ENCODE measurements around the gene ARAP2. TPM values are rescaled to one million over a fixed set of nuclear protein-coding genes. Genes with fewer than 3 reads are reported as not detected.
A peak's percentile ranks its signal among the peaks of the same experiment; 100 is the strongest.

The ARAP2 gene
- total RNA-seq, 1 experiment from 2014 or later: 13.6 TPM

DNA sequence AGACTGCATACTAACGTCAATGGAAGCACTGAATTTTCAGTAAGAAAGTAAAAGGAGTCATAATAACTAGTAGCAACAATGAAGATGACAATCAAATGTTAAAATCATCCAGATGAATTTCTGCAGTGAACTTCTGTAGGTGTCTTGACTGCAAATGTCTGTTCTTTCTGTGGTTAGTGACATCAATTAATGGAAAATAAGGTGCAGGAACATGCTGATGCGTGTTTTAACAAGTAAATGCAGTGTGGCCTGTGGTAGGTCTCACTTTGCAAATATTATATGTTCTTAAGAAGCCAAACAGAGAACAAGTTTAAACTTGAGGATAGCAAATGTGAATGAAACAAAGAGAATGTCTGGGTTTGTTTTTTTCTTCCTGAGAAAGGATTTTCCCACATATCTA, 34.5 kb upstream of the ARAP2 start:
- no peaks in the 10 kb centered on the region for H4K20me1 ChIP-seq (ENCODE audit: insufficient read depth)
- CTCF ChIA-PET: no interaction called here
- POLR2A ChIA-PET: no interaction called here
- TF ChIP-seq TCF7L2 (IDR thresholded peaks at IDR 0.05; ENCODE audit: borderline replicate concordance, extremely low read depth, insufficient read depth, insufficient read length): no peak
- DNase-seq (ENCODE audit: low read depth, low spot score) (no peak), ATAC-seq (no peak)
- H3K9me2 ChIP-seq (ENCODE audit: insufficient read depth): no peaks in the 10 kb centered on the region
- H3K4me3 ChIP-seq (replicated peaks in 1 of 2; ENCODE audit: low read depth in 1 of 2, low read length in 2 of 2): no peak overlapping the region
- no peak overlapping the region for H3K4me2 ChIP-seq (ENCODE audit: low read length)
- no TSS peak for BruUV-seq (replicated peaks)
- RAD21 ChIA-PET (ENCODE audit: low non-redundant PET in 1 of 2, low total read pairs in 2 of 2, uncharacterized antibody in 2 of 2, unreplicated experiment in 2 of 2): no interaction called here
- no peaks in the 10 kb centered on the region for H3K27me3 ChIP-seq (ENCODE audit: insufficient read depth, low read length)
- H2AFZ ChIP-seq (ENCODE audit: low read depth, low read length, poor library complexity, severe bottlenecking): no peak overlapping the region
- no peaks in the 10 kb centered on the region for H3K4me1 ChIP-seq (ENCODE audit: control insufficient read depth in 1 of 2, insufficient read depth in 2 of 2, low read length in 2 of 2)
- no peaks in the 10 kb centered on the region for H3K79me2 ChIP-seq (ENCODE audit: insufficient read depth, low read length)
- intact Hi-C loops (cut with micrococcal nuclease): no loop called here
- no peak overlapping the region for H3K9ac ChIP-seq (ENCODE audit: low read length)
- no peaks in the 10 kb centered on the region for H3K36me3 ChIP-seq (ENCODE audit: control insufficient read depth in 1 of 2, insufficient read depth in 2 of 2, low read length in 2 of 2)
- no peak overlapping the region for H3K27ac ChIP-seq (ENCODE audit: low read depth, low read length)
- H3K9me3 ChIP-seq (ENCODE audit: control insufficient read depth in 1 of 2, insufficient read depth in 1 of 2, low read depth in 1 of 2, low read length in 2 of 2): no peaks in the 10 kb centered on the region

DNA sequence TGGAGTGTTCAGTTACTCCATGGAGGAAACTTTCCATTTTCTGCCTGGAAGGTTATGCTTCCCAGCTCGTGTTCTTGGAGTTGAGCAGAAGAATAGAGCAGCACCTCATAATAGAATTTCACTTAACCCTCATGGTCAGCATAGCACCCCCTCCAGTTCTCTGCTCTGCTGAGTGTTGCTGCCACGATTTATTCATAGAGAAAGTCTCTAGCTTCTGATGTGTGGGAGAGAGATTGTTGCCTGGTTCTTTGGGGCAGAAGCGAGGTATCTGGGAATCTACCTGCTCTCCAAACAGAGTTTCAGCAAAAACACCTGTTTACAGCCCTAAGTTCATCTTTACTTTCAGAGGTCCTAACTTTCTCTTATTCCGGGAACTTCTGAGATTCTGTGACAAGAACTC, 33.2 kb upstream of the ARAP2 start:
- CTCF ChIA-PET: no interaction called here
- Histone ChIP-seq H3K9ac (ENCODE audit: low read length) (no peak overlapping the region), H3K4me2 (ENCODE audit: low read length) (no peak overlapping the region), H3K4me1 (ENCODE audit: control insufficient read depth in 1 of 2, insufficient read depth in 2 of 2, low read length in 2 of 2) (no peaks in the 10 kb centered on the region), H2AFZ (ENCODE audit: low read depth, low read length, poor library complexity, severe bottlenecking) (peak overlapping the region; percentile 56), H3K9me3 (ENCODE audit: control insufficient read depth in 1 of 2, insufficient read depth in 1 of 2, low read depth in 1 of 2, low read length in 2 of 2) (no peaks in the 10 kb centered on the region), H3K27ac (ENCODE audit: low read depth, low read length) (no peak overlapping the region), H3K9me2 (ENCODE audit: insufficient read depth) (no peaks in the 10 kb centered on the region), H3K27me3 (ENCODE audit: insufficient read depth, low read length) (no peaks in the 10 kb centered on the region), H4K20me1 (ENCODE audit: insufficient read depth) (no peaks in the 10 kb centered on the region), H3K4me3 (replicated peaks in 1 of 2; ENCODE audit: low read depth in 1 of 2, low read length in 2 of 2) (no peak overlapping the region), H3K36me3 (ENCODE audit: control insufficient read depth in 1 of 2, insufficient read depth in 2 of 2, low read length in 2 of 2) (no peaks in the 10 kb centered on the region), H3K79me2 (ENCODE audit: insufficient read depth, low read length) (no peaks in the 10 kb centered on the region)
- intact Hi-C loops (cut with micrococcal nuclease): no loop called here
- RAD21 ChIA-PET (ENCODE audit: low non-redundant PET in 1 of 2, low total read pairs in 2 of 2, uncharacterized antibody in 2 of 2, unreplicated experiment in 2 of 2): no interaction called here
- DNase-seq (ENCODE audit: low read depth, low spot score) (no peak), ATAC-seq (no peak)
- POLR2A ChIA-PET: no interaction called here
- no peak for TF ChIP-seq JUND (IDR thresholded peaks at IDR 0.05)
- TF ChIP-seq, protein P1, sequence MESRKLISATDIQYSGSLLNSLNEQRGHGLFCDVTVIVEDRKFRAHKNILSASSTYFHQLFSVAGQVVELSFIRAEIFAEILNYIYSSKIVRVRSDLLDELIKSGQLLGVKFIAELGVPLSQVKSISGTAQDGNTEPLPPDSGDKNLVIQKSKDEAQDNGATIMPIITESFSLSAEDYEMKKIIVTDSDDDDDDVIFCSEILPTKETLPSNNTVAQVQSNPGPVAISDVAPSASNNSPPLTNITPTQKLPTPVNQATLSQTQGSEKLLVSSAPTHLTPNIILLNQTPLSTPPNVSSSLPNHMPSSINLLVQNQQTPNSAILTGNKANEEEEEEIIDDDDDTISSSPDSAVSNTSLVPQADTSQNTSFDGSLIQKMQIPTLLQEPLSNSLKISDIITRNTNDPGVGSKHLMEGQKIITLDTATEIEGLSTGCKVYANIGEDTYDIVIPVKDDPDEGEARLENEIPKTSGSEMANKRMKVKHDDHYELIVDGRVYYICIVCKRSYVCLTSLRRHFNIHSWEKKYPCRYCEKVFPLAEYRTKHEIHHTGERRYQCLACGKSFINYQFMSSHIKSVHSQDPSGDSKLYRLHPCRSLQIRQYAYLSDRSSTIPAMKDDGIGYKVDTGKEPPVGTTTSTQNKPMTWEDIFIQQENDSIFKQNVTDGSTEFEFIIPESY (IDR thresholded peaks at IDR 0.05; ENCODE audit: extremely low read depth, insufficient replicate concordance, low read length): no peak
- no peak for TF ChIP-seq SRF (IDR thresholded peaks at IDR 0.05; ENCODE audit: low read depth)
- no peak for TF ChIP-seq FOSL1 (IDR thresholded peaks at IDR 0.05; ENCODE audit: low read depth)
- no peak for TF ChIP-seq EGR1 (IDR thresholded peaks at IDR 0.05; ENCODE audit: low read depth)
- TF ChIP-seq EZH2 (IDR thresholded peaks at IDR 0.05): no peak
- no peak for TF ChIP-seq EZH2phosphoT487 (IDR thresholded peaks at IDR 0.05; ENCODE audit: borderline replicate concordance)
- no peak for TF ChIP-seq ZNF274 (IDR thresholded peaks at IDR 0.05; ENCODE audit: low read depth, low read length)
- no peak for TF ChIP-seq SIN3A (IDR thresholded peaks at IDR 0.05; ENCODE audit: low read depth)
- TF ChIP-seq YY1 (IDR thresholded peaks at IDR 0.05; ENCODE audit: extremely low read depth, insufficient replicate concordance, low read depth, low read length): no peak
- no peak for TF ChIP-seq RAD21 (IDR thresholded peaks at IDR 0.05; ENCODE audit: low read depth)
- TF ChIP-seq POLR2AphosphoS5 (IDR thresholded peaks at IDR 0.05; ENCODE audit: low read depth, low read length): no peak
- TF ChIP-seq, protein P2, sequence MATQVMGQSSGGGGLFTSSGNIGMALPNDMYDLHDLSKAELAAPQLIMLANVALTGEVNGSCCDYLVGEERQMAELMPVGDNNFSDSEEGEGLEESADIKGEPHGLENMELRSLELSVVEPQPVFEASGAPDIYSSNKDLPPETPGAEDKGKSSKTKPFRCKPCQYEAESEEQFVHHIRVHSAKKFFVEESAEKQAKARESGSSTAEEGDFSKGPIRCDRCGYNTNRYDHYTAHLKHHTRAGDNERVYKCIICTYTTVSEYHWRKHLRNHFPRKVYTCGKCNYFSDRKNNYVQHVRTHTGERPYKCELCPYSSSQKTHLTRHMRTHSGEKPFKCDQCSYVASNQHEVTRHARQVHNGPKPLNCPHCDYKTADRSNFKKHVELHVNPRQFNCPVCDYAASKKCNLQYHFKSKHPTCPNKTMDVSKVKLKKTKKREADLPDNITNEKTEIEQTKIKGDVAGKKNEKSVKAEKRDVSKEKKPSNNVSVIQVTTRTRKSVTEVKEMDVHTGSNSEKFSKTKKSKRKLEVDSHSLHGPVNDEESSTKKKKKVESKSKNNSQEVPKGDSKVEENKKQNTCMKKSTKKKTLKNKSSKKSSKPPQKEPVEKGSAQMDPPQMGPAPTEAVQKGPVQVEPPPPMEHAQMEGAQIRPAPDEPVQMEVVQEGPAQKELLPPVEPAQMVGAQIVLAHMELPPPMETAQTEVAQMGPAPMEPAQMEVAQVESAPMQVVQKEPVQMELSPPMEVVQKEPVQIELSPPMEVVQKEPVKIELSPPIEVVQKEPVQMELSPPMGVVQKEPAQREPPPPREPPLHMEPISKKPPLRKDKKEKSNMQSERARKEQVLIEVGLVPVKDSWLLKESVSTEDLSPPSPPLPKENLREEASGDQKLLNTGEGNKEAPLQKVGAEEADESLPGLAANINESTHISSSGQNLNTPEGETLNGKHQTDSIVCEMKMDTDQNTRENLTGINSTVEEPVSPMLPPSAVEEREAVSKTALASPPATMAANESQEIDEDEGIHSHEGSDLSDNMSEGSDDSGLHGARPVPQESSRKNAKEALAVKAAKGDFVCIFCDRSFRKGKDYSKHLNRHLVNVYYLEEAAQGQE (IDR thresholded peaks at IDR 0.05; ENCODE audit: low read depth): no peak
- TF ChIP-seq SP1 (IDR thresholded peaks at IDR 0.05; ENCODE audit: low read depth): no peak
- TF ChIP-seq ELF1 (IDR thresholded peaks at IDR 0.05; ENCODE audit: borderline replicate concordance, low read depth): no peak
- BruUV-seq (replicated peaks): no TSS peak

All from HCT116 (cell line).